GDM1 (cell line): Measurements from ENCODE around the gene CMIP.
"Not testable (repeated sequence)": the region's sequence is repeated elsewhere in the genome, so short reads cannot be mapped to it uniquely, and the experiment has no call there.

Experiments used
- DNase-seq: peaks from one replicate; lab custom pipeline; 2025; lab: John Stamatoyannopoulos, UW

The CMIP gene

GRCh38 chr16:81568749-81569087 lies 124.1 kb downstream of the CMIP start:
- DNase-seq = no peak

GRCh38 chr16:81569361-81570034 lies 124.9 kb downstream of the CMIP start:
- no peak for DNase-seq

- no peak for DNase-seq
Observed at GRCh38 chr16:81570151-81570846, 125.7 kb downstream of the CMIP start.

GRCh38 chr16:81571175-81571574 lies 126.6 kb downstream of the CMIP start:
- no peak for DNase-seq

- DNase-seq = no peak
Observed at GRCh38 chr16:81571592-81572385, 127.2 kb downstream of the CMIP start.

GRCh38 chr16:81572386-81573144 lies 128.0 kb downstream of the CMIP start:
- DNase-seq = no peak

- no peak for DNase-seq
Observed at GRCh38 chr16:81573533-81574020, 129.0 kb downstream of the CMIP start.

- no peak for DNase-seq
Observed at GRCh38 chr16:81574168-81574567, 129.6 kb downstream of the CMIP start.

- DNase-seq = no peak
Observed at GRCh38 chr16:81575307-81575706, 130.7 kb downstream of the CMIP start.

- DNase-seq = no peak
Observed at GRCh38 chr16:81575834-81576233, 131.2 kb downstream of the CMIP start.

- DNase-seq = no peak
Observed at GRCh38 chr16:81576696-81577095, 132.1 kb downstream of the CMIP start.

GRCh38 chr16:81577272-81577671 lies 132.7 kb downstream of the CMIP start:
- DNase-seq = not testable (repeated sequence)

- DNase-seq = no peak
Observed at GRCh38 chr16:81578076-81578475, 133.5 kb downstream of the CMIP start.

- no peak for DNase-seq
Observed at GRCh38 chr16:81578636-81579413, 134.2 kb downstream of the CMIP start.

GRCh38 chr16:81581107-81581506 lies 136.5 kb downstream of the CMIP start:
- DNase-seq = no peak

GRCh38 chr16:81582655-81583441 lies 138.2 kb downstream of the CMIP start:
- DNase-seq = no peak

- no peak for DNase-seq
Observed at GRCh38 chr16:81583893-81584631, 139.5 kb downstream of the CMIP start.

- DNase-seq = no peak
Observed at GRCh38 chr16:81585785-81586184, 141.2 kb downstream of the CMIP start.

GRCh38 chr16:81586417-81586816 lies 141.8 kb downstream of the CMIP start:
- no peak for DNase-seq
